Measurements from ENCODE around the gene TSC22D2.
"Not testable (repeated sequence)": the region's sequence is repeated elsewhere in the genome, so short reads cannot be mapped to it uniquely, and the experiment has no call there.

The TSC22D2 gene

DNA sequence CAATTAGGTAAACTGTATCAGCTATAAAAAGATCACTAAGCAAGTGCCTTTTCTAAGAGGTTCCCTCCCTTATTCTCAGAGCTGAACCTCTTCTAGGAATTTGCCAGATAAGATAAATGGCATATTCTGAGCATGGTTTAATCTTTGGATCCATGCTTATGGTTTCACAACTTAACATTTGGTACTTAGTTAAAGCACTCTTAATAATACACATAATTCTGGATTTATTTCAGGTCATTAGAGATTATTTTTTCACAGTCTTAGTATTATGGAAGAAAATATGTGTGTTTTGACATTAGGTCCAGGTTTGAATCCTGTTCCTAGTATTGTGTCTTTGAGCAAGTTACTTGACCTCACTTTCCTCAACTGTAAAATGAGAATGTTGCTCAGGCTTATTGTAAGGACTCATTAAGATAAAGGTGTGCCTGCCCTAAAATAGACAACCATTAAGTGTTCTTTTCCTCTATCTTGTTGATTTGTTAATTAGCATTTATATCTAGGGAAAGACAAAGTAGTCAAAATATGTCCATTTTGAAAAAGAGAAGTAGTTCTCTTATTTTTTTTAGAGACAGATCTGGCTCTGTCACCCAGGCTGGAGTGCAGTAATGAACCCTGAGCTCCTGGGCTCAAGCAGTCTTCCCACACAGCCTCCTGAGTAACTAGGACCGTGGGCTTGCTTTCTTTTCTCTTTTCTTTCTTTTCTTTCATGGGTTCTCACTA, 43.4 kb downstream of the TSC22D2 start:
- DNase-seq, result no peak

DNA sequence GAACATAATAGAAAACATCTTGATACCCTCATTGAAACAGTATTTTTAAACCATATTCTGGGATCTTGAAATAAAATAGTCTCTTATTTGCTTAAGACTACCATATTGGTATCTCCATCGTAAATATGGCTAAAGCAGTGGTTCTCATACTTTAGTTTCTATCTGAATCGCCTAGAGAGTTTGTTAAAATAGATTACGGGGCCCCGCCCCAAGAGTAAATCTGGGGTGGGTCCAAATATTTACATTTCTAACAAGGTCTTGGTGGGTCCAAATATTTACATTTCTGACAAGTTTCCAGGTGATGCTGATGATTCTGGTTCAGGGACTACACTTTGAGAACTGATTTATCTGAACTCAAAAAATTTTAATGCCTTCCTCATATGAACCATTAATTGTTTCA, 45.3 kb downstream of the TSC22D2 start:
- DNase-seq, result no peak

DNA sequence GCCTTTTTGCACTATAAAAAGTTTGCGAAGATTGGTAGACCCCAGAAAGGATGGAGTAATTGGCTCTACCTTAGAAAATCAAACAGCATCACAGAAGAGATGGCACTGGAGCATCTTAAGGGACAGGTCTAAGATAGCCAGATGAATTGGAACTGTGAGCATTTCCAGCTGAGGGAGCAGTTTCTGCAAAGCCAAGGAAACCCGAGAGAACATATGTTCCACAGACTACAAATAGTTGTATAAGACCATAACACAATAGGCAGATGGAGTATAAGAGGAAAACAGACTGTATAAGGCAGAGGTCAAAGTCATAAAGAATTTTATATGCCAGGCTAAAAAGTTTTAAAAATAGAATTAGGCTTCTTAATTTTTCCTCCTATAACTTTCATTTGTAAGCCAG, 46.0 kb downstream of the TSC22D2 start:
- no peak for DNase-seq

DNA sequence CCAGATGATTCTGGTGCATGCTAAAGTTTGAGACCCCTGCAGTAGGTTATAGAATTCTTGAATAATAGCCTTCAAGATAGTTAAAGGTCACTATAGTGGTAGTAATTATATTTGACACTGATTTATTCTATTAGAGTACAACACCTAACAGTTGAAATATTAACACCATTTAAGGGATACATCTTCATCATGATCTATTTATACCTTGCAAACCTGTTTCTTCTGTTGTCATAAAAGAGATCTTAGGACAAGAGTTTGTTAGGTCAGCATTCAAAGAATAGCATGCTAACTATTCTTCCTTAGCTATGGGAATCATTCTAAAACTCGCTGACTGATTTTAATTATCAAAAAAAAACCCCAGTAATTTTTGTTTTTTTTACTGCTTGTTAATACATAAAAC, 46.5 kb downstream of the TSC22D2 start:
- no peak for DNase-seq

DNA sequence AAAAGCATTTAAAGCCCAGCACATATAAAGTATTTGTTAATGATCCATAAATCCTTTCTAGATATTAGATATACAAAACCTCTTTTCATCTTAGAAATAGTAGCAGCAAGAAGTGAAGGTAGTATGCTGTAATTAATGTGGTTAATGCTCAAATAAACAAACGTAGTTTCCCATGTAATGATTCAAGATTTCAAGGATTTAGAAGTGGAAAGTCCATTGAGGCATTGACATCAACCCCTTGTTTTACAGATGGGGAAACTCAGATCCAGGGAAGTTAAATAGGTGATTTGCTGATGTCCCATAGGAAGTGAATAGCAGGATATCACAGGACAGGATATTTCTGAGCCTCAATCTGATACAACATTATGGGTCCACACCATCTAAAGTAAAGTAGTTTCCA, 47.2 kb downstream of the TSC22D2 start:
- no peak for DNase-seq

DNA sequence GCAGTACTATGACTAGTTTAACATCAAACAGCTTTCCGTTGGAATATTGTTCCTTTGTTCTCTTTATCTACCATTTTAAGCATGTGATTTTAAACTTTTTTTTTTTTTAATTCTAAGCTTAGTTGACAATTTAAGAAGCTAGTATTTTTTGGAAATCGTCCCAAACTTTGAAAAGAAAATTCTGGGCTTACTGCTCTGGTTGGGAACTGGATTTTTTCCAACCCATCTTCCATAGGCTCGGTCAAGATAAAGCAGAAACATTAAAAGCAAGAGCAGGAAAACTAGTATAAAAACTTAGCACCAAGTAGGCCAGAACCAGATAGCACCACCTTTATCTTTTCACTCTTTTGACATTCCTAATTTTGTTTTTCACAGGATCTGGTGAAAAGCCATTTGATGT, 49.9 kb downstream of the TSC22D2 start:
- no peak for DNase-seq

DNA sequence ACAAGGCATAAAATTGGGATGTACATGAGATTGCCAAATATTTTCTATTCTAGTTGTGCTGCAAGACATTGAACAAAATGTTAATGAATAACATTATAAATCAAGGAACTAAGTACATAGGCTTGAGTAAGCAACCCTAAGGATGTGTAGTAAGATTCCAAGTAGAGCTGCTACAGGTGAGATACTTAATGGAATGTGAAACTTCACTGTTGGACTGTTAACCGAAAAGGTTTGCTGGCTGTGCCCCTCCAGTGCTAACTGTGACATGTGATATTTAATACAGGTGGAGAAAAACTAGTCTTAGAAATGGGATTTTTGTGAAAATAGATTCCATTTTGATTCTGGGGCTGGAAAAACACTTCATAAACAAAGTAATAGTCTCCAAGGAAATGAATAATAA, 52.4 kb downstream of the TSC22D2 start:
- no peak for DNase-seq

DNA sequence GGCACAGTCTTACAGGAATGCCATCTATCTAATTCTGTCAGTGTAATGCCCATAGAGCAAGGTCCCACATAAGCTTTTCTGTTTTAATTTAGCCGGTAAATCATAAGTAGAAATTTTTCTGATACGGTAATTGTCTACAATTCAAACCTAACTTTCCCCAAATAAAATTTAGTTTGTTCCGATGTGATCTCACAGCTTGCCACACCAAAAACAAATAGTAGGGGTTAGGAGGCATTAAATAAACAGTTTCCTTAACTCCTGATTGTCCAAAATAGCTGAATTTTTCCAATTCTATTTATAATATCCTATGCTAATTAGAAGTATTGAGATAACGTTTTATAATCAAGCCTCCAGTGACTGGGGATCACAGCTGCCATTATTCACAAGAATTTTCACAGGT, 53.3 kb downstream of the TSC22D2 start:
- no peak for DNase-seq

DNA sequence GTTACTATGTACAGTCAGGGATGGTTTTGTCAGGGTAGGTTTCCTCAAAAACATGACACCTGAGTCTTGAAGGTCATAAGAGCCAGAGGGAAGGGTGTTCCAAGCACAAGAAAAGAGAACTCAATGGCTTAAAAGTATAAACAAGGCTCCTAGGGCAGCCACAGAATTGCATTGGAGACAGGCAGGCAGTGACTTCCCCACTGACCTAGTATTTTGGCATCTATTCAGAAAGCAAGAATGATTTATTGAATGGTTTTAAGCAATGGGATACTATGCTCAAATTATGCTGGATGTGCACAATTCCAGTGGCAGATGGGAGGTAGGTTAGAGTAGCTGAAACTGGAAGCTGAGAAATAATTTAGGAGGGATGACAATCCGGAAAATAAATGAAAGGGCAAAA, 54.0 kb downstream of the TSC22D2 start:
- DNase-seq, result no peak

DNA sequence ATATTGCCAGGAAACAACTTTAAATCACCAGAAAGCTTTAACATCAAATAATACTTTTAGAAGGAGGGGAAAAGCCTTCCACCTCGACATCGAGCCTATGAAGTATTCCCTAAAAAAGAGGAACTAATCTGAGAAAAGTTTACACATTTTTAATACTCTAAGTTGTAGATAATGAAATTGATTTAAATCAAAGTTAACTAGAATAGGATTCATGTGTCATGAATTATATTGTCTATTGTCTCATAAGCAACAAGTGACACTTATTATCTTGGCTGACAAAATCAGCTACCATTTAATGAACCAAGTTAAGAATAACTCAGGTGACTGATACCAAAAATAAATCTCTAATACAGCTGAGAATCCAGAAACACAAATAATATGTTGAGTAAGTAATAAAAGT, 56.6 kb downstream of the TSC22D2 start:
- DNase-seq, result no peak

DNA sequence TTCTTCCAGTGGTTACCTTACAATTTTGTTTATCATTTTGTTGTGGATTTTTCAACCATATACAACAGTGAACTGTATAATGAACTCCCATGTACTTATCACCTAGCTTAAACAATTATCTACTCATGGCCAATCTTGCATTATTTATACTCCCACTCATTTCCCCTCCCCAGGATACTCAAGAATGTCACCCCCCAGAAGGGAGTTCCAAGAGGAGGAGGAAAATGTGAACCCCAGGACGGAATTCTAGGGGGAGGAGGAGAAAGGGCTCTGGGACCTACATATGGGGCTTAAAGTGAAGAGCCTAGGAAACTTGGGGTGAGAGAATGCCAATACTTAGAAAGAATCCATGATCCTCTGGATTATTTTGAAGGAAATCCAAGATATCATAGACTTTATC, 59.3 kb downstream of the TSC22D2 start:
- no peak for DNase-seq

DNA sequence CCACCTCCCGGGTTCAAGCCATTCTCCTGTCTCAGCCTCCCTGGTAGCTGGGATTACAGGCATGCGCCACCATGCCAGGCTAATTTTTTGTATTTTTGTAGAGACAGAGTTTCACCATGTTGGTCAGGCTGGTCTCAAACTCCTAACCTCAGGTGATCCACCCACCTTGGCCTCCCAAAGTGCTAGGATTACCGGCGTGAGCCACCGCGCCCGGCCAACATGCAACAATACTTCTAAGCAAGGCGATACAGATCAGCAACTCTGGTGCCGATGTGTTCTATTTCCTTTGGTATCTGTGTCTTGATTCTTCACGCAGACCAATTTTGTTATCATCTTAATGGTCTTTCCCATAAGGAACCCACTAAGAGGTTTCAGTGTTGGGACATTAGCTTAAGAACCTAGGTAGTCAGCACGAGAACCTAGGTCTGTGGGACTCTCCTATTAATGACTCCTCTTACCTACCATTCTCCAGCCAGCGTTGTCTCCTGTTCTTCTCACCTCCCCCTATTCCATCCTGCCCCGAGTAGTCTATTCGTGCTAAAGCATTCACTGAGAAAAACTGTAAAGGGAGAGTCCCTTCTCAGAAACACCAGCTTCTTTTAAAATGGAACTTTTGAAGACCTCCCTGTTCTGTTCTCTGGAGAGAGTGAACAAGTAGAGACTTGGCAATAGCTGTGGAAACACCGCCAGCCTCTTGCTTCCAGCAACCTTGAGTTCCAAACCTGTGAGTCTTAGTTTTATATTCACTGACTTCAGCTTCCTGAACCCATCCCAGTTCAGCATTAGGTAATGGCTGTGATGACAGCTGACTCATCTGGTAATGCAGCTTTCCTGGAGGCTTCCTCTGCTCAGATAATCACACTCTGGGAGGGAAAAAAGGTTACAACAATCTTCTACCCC, 61.2 kb downstream of the TSC22D2 start:
- DNase-seq, result no peak

DNA sequence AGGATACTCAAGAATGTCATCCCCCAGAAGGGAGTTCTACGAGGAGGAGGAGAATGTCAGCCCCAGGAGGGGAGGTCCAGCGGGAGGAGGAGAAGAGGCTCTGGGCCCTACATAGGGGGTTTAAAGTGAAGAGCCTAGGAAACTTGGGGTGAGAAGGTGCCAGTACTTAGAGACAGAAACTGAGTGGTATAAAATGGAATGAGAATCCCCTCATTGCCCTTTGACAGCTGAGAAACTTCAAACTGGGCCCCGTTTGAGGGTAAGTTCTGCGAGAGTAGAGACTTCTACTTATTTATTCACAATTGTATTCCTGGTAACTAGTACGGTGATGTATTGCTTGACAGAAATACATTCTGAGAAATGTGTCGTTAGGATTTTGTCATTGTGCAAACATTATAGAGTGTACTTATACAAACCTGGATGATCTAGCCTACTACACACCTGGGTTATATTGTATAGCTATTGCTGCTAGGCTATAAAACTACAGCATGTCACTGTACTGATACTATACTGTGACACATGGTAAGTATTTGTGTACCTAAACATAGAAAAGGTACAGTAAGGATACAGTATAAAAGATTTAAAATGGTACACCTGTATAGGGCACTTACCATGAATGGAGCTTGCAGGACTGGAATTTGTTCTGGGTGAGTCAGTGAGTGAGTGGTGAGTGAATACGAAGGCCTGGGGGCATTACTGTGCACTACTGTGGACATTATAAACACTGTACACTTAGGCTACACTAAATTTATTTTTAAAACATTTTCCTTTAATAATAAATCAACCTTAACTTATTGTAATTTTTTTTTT, 62.0 kb downstream of the TSC22D2 start:
- no peak for DNase-seq

DNA sequence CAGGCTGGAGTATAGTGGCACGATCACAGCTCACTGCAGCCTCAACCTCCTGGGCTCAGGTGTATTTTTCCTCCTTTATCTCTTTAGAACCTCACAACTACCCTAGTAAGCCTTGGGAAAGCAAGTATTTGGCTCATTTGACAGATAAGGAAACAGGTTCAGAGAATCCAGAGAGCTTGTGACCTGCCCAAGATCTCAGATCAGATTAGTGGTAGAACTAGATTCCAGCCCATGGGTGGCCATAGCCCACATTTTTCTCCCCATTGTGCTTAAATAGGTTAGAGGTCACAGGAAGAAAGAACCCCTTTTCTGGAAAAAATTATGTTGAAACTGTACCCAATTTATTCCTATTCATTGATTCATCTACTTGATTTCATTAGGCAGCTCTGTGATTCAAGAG, 64.3 kb downstream of the TSC22D2 start:
- DNase-seq, result no peak

DNA sequence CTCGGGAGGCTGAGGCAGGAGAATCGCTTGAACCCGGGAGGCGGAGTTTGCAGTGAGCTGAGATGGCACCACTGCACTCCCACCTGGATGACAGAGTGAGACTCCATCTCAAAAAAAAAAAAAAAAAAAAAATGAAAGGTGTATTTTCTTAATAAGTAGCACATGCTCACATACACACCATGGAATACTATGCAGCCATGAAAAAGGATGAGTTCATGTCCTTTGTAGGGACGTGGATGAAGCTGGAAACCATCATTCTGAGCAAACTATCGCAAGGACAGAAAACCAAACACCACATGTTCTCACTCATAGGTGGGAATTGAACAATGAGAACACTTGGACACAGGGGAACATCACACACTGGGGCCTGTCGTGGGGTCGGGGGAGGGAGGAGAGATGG, 65.1 kb downstream of the TSC22D2 start:
- not testable (repeated sequence) for DNase-seq

DNA sequence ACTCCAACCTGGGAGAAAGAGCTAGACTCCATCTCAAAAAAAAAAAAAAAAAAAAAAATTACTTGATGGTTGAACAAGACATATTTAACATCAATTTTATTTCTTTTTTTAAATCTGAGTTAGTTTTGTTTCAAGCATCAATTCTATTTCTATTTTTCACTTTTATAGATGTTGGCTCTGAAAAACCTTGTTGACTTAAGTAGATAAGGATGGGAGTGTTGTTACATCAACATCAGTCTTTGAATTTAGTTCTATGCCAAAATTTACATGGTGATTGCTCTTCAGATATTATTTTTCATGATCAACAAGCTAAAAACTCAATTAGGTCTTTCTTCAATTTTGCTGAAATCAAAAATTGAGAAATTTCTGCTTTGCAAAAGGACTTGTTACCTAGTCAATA, 71.3 kb downstream of the TSC22D2 start:
- DNase-seq, result no peak

DNA sequence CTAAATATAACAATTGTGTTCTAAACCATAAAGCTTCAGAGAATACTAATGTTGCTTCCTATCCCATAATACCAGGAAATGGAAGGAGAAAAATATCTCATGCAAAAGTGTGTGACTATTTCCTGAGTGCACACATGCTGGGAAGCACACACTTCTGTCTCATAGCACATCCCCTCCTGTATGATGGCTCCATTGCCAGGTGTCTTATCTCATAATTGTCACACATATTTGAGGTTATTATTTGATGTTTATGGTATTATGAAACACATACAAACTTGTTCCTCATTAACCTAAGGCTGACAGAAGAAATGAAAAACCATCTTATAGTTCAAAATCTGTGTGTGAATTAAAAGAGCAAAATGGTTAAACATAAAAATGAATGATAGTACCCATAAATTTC, 72.8 kb downstream of the TSC22D2 start:
- DNase-seq, result no peak

DNA sequence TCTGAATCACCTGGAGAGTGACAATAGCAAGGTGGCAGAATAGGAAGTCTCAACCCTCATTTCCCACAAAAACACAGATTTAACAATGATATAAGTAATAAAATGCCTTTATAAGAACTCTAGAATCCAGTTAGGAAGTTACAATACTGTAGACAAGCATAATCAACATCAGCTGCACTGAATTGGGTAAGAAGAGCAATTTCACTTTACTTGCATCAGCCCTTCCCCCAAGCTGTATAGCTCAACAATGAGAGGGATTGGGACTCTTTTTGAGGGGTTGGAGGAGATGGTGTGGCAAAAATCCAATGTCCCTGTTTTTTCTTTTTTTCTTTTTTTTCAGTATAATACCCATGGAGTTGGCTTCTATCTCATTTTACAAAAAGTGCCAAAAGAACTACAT, 75.1 kb downstream of the TSC22D2 start:
- DNase-seq, result no peak

DNA sequence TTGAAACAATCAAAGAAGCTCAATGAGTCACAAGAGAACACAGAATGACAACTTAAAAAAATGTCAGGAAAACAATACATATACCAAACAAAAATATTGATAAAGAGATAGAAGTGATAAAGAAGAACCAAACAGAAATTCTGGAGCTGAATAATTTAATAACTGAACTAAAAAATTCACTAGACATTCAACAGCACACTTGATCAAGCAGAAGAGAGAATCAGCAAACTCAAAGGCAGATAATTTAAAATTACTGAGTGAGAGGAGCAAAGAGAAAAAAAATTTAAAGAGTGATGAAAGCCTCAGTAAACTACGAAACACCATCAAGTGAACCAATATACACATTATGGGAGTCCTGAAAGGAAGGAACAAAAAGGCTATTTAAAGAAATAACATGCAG, 76.3 kb downstream of the TSC22D2 start:
- no peak for DNase-seq

DNA sequence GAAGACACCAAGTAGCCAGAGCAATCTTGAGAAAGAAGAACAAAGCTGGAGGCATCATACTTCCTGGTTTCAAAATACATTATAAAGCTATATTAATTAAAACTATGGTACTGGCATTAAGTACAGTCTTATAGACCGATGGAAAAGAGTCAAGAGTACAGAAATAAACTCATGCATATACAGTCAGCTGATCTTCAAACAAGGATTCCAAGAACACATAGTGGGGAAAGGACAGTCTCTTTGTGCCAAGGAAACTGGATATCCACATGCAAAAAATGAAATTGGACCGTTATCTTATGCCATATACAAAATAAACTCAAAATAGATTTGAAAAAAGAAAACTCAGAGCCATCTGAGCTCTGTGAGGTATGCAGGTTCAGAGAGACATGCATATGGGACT, 80.8 kb downstream of the TSC22D2 start:
- no peak for DNase-seq

DNA sequence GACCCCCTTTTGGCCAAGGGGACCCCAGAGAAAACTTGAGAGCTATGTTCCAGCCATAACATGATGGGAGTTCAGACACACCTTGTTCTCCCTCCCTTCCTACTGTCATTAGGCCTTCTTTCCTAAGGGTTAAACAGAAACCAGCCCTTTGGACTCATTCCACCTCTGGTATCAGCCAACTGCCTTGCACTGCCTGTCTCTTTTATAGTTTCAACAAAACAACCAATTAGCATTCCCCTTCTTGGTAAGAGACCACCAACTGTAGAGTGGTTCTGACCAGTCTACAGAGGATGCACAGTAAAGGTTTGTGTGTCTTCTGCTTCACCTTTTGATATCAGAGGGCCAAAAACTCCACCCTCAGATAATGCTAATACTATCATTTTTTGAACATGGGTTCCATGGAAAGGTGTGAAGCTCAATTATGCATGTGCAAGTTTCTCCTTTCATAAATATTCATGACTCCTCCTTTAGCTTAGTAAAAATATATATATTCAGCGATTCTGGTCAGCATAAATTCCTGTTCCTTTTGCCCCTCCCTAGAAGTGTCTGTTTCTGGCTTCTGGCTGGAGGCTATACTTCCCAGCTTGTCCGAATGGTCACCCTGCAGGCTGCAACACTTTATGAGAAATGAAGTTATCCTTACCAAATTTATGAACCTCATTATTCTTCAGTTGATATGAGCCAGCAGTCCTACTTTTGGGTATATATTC, 82.3 kb downstream of the TSC22D2 start:
- DNase-seq, result no peak

DNA sequence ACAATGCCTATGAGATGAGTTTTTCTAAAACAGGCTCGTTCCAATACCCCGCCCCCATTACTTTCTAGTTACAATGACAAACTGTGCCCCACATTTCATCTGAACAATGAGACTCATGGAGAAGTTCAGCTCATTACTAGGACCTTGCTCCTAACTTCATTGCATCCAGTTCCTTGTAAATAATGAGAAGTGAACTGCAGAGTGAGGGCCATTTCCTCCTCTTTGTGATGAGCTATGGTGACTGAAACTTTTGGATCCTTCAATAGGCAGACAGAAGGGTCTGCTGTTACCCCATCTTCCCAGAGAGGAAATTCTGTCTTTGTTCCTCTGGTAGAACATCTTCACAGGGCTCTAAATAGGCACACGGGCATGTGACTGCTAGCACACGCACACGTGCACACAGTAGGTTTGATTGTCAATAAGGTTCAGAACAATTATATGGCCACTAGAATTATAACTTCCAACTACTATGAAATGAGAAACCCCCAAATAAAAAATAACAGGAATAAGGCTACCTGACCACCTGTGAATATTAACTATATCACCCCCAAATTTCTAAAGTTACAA, 86.4 kb downstream of the TSC22D2 start:
- no peak for DNase-seq

DNA sequence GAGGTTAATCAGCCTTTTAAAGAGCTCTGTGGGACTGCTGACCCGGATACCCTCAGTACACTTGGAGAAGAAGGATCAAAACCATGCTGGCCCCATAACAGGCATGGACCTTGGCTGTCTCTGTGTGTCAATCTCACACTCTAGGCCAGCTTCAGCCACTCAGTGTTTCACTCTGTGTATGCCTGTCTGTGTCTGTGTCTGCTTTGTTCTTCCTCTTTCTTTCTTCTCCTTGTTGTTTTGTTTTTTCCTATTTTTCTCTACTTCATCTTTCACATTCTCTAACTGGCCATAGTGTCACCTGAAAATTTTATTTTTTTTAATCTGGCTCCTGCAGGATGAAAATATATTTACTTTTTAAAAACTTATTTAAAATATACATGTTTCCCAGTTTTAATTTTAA, 87.1 kb downstream of the TSC22D2 start:
- no peak for DNase-seq
